CD4-positive, alpha-beta T cell treated with Interleukin-12 subunit alpha and Interleukin-12 subunit beta, for 1 hour (primary cell): ENCODE measurements around the gene SPTB.
A peak's percentile ranks its signal among the peaks of the same experiment; 100 is the strongest.

Source experiments
- DNase-seq: peaks from one replicate; pipeline ENCODE4 v3.0.0-alpha.2; 2020

SPTB gene

DNA sequence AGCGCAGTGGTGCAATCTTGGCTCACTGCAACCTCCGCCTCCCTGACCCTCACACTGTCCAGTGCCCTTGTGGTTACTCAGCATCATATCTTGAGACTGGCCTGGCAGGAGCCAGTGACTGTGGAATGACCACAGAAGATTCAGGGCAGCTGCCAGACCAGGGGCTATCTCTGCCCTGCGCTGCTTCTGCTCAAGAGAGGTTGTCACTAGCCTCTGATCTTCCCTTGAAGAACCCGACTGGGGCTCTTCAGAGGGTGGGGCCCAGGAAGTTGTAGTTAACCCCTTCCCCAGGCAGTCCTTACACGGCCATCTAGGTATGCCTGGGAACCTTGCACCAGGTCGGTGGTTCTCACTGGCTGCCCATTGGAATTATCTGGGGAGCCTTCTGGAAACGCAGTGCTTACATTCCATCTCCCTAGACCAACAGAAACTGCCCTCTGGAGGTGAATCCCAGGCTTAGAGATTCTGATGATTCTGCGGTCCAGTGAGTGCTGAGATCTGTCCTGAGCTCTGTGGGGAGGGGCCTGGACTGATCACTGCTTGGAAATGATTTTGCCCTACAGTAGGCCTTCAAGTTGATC, 134.1 kb downstream of the SPTB start:
- DNase-seq: no peak

DNA sequence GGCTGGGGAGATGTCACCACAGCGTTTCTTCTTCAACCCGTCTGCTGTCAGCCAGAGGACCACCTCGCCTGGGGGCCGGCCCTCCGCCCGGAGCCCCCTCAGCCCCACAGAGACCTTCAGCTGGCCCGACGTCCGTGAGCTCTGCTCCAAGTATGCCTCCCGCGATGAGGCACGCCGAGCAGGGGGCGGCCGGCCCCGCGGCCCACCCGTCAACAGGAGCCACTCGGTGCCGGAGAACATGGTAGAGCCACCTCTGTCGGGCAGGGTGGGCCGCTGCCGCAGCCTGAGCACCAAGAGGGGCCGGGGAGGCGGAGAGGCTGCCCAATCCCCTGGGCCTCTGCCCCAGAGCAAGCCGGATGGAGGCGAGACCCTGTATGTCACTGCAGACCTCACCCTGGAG, 136.6 kb downstream of the SPTB start:
- no peak for DNase-seq

DNA sequence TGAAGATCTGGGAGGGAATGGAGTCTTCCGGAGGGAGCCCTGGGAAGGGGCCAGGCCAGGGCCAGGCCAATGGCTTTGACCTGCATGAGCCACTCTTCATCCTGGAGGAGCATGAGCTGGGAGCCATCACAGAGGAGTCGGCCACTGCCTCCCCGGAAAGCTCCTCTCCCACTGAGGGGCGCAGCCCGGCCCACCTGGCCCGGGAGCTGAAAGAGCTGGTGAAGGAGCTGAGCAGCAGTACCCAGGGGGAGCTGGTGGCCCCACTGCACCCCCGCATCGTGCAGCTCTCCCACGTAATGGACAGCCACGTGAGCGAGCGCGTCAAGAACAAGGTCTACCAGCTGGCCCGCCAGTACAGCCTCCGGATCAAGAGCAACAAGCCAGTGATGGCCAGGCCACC, 137.7 kb downstream of the SPTB start:
- DNase-seq: no peak

DNA sequence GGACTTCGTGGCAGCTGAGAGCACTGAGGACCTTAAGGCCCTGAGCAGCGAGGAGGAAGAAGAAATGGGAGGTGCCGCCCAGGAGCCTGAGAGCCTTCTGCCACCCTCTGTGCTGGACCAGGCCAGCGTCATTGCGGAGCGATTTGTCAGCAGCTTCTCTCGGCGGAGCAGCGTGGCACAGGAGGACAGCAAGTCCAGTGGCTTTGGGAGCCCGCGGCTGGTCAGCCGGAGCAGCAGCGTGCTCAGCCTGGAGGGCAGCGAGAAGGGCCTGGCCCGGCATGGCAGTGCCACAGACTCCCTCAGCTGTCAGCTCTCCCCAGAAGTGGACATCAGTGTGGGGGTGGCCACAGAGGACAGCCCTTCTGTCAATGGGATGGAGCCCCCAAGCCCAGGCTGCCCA, 138.5 kb downstream of the SPTB start:
- DNase-seq: no peak

DNA sequence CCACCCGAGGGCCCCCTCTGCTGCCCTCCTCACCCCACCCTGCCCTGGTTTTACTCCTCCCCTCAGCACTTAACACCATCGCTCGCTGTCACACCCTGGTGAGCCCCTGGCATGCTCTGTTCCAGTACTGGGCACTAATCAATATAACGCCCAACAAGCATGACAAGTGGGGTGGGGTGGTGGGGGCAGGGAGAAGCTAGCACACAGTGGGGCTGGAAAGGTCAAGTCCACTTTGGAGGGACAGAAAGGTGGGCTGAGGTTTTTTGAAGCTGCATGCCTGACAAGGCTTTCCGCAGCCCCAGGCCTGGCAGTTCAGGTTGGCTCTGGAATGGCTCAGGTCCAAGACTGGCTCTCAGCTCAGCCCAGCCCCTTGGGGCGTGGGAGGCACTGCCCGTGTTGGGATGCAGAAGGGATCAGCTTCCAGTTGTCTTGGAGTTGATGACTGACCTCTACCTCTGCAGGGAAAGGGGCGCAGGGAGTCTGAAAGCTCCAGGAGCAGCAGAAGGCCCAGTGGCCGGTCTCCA, 141.4 kb downstream of the SPTB start:
- no peak for DNase-seq

DNA sequence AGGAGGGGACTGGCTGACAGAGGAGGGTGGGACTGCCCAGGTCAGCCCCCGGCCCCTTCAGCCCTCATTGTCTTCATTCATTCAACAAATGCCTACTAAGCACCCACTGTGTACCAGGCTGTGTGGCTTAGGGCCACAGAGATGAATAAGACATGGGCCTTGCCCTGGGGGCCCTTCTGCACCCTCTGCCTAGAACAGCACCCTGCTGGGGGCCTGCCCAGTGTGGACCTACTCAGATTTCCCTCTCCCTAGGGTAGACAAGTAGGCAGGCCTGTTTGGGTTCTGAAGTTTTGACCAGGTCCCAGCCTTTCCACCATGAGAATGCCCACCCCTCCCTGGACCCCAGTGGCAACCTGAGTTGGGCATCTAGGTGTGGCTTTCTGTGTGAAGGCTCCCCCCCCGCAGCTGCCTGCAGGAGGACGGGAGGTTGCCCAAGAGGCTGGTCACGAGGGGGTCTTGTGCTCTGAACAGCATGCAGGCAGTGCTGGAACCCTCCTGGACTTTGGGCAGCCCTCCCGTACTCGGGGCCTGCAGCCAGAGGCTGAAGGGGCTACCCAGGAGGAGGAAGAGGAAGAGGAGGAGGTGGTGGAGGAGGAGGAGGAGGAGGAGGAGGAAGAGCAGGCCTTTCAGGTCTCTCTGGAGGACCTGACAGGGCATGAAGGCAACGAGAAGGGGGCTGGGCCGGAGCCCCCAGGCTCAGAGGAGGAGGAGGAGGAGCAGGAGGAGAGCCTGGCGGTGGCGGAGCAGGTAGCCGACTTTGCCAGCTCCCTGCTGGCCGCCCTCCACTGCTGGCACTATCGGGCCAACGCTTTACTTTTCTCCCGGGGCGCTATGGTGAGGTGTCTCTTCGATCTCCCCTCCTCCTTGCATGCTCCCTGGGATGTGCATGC, 142.1 kb downstream of the SPTB start:
- no peak for DNase-seq

DNA sequence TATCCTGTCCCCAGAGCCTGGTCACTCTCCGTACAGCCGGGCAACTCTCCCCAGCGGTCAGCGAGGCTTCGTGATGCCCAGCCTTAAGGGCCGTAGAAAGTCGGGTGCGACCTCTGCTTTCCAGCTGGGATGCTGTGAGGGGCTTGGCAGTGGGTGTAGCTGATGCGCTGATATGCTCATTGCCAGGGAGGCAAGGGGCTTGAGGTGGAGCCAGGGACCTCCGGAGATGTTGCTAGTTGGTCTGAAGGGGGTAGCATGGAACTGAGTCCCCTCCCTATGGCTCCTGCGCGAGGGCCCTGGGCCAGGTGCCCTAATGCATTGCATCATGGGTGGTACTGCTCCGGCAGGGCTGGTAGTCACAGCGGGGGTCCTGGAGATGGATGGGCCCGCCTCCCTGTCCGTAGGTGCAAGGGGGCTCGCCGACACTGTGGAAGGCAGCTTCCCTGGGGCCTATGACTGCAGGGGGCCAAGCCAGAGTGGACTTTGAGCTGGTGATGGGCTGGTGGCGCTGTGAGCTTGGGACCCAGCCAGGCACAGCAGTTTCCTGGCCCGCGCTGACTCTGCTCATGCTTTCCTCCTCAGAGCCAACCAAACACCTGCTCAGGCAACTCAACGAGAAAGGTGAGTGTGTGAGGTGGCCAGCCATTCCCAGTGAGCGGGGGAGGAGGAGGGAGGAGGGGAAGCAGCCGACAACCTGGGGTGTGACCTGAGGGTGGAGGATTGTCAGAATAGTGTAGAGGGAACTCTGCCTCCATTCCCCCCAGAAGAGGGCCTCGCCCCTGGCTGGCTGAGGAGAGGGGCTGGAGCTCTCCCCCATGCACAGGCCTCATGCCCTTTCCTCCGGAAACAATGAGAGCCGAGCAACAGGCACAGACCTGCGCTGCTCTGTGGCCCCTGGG, 143.2 kb downstream of the SPTB start:
- no peak for DNase-seq

DNA sequence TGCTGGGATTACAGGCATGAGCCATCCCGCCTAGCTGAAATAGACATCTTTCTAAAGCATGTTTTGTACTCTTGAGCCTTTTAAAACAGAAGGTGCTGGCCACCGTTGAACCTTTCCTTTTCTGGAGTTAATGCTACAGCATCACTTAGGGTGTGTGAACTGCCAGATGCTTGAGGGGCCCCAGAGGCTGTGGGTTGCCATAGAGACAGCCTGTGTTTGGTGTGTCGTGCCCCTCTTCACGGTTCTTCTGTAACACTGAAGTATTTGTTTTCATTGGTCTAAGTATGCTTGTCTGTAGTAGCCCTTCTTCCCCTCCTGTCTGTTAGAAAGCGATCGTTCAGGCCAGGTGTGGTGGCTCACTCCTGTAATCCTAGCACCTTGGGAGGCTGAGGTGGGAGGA, 144.7 kb downstream of the SPTB start:
- no peak for DNase-seq

DNA sequence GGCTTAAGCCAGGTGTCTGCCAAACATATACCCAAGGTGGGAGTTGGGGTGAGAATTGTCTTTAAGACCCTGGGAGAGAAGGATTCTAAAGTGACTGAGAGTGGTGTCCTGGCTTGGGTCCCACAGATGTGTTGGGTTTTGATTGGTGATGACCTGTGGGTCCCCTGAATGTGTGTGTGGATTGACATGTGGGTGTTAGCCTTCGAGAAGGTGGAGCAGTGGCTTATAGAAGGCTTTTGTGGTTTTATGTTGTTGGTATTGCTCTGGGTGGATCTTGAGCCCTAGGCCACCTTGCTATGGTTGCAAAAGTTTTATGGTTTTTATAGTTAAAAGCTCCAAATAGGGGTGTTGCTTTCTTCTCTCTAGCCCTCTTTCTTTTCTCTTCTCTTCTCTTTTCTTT, 145.8 kb downstream of the SPTB start:
- DNase-seq: no peak

DNA sequence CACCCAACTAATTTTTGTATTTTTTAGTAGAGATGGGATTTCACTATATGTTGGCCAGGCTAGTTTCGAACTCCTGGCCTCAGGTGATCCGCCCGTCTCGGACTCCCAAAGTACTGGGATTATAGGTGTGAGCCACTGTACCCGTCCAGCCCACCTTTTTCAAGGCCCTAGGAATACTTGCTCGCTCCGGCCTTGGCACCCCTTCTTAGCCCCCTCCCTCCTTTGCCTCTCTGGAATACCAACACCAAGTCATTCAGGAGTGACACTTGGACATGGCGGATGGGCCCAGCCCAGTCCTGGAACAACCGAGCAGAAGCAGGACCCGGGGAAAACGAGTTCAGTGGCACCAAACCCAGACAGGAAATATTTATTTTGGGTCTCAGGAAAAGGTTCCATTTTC, 146.4 kb downstream of the SPTB start:
- DNase-seq: no peak

DNA sequence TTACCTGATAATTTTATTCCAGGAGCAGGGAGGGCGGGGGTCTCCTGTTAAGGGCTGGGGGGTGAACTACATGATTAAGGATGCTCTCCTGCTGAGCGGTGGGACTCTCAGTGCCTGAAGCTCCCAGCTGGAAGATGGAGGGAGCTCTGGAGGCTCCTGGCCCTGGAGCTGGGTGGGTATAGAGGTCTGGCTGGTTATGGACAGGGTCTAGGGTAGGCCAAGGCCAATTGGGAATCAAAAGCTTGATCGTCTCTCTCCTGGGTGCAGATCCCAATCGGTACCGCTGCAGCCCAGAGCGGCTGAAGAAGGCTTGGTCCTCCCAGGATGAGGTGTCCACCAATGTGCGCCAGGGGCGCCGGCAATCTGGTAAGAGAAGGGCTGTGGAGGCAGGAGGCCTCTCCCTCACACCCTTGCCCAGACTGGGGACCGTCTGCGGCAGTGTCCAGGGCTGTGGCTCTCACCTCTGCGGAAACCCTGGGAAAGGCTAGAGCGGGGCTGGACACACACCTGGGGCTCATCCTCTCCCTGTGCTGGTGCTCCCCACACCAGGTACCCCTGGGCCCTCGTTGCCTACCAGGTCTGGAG, 147.1 kb downstream of the SPTB start:
- DNase-seq: no peak

DNA sequence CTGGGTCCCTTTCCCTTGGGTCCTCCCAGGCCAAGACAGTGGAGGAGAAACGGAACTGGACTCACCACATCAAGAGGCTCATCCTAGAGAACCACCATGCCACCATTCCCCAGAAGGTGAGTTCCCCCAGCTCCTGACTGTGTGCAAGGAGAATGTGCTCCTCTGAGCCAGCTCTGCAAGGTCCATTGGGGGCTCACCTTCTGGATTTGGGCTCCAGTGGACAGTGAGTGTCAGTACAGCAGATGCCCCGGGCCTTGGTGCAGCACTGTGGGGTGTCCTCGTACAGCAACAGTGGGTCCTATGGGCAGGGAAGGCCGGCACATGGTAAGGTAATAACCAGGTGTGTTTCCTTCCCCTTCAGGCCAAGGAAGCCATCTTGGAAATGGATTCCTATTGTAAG, 147.6 kb downstream of the SPTB start:
- no peak for DNase-seq

DNA sequence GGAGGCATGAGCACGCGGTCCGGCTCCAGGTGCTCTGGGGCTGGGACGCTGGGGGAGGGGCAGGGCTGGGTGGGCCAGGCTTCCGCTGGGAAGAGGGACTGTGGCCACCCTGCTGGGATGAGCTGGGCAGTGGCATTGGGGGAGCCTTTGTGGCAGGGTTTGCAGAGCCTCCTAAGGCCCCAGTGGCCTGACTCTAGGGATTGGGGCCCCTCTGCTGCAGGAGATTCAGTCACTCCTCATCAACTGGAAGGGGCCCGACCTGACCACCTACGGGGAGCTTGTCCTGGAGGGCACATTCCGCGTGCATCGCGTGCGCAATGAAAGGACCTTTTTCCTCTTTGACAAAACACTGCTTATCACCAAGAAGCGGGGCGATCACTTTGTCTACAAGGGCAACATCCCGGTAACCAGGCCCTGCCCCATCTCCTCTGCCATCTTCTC, 148.5 kb downstream of the SPTB start:
- no peak for DNase-seq

DNA sequence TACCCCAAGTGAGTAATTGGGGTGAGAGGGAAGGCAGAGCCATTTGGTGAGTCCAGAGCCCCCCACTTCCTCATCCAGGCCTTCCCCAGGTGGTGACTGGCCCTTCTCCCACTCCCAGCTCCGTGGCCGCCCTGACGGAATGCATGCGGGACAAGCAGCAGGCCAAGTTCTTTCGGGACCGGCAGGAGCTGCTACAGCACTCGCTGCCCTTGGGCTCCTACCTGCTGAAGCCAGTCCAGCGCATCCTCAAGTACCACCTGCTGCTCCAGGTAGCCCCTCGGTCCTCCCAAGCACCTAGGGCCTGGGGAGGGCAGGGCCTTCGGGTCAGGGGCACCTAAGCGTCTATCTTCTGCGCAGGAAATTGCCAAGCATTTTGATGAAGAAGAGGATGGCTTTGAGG, 149.0 kb downstream of the SPTB start:
- no peak for DNase-seq

DNA sequence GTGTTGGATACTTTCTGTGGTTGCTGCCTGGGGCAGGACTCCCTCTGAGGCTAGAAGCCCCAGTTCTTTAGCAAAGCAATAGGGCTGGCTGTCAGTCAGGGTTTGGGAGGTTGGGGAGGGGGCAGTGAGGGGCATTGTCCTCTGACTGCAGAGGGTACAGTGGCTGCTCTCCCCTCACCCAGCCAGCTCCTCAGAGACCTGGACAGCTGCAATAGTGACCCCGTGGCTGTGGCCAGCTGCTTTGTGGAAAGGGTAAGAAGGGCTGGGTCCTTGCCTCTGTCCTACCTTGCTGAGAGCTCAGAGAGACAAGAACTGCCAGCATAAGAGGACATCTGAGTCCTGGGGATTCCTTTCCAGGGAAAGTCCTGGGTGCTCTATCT, 149.7 kb downstream of the SPTB start:
- DNase-seq: no peak

DNA sequence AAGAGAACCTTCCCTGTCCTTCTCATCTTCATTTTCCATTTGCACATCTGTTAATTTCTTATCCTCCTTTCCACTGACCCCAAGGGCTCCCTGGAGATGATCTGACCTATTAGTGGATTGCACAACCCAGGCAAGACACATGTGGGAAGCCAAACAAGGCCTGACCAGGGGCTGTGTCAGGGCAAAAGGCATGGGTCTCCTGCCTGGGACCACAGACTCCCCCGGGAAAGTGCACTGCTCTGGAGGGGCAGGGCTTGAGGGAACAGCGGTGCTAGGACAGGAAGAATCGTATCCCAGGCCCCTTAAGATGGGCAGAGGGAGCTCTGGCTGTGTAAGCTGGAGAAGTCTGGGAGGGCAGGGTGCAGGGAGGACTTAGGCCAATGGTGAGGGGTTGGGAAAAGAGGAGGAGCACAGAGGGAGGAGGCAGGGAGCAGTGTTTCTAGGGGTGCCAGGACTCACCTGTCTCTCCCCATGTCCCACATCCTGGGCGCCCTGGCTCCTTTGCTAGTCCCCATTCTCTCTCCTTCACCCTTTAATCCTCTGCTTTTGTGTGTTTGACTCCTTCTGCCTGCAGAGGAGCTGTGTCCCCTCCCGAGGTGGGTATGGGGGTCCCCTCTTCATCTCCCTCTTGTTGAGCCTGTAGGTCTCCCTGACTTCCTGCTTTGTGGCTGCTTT, 150.2 kb downstream of the SPTB start:
- no peak for DNase-seq

DNA sequence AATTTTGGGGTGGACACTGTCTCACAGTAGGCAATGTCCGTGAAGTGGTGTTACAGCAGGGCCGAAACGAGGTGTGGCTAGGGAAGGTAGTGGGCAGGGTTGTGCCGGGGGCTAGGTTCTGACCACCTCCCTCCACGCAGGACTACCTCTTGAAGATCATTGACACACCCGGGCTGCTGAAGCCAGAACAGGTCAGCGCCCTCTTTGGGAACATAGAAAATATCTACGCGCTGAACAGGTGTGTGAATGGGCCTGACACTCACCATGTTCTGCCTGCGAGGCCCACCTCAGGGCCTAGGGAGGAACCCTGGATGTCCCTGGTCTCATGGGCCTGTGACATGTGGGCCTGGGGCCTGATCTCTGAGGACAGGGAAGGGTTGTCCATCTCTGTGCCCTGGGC, 150.9 kb downstream of the SPTB start:
- no peak for DNase-seq

DNA sequence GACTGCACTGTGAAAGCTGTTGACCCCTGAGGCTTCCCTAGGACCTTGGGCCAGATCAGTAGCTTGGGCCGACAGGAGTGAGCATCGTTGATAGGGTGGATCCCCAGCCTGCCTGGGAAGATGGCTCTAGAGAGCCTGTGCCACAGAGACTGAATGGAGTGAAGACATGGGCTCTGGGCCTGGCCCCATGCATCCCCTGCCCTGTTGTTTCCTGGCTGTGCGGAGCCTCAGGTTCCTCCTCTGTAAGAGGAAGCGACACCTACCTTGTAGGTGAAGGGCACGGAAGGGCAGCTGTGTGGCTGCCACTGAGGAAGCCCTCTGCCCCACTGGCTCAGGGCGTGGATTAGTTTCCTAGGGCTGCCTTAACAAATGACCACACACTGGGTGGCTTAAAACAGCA, 151.6 kb downstream of the SPTB start:
- DNase-seq: no peak

DNA sequence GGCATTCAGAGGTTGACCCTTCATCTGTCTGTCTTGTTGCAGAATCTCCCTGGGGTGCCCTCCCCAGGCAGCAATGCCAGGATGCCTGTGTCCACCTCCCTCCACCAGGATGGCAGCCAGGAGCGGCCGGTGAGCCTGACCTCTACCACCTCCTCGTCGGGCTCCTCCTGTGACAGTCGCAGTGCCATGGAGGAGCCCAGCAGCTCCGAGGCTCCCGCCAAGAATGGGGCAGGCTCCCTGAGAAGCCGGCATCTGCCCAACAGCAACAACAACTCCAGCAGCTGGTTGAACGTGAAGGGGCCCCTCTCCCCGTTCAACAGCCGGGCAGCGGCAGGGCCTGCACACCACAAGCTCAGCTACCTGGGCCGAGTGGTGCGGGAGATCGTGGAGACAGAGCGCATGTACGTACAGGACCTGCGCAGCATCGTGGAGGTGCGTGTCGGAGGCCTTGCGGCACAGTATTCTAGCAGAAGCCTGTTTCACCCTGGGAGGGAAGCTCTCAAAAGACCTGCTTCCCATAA, 152.1 kb downstream of the SPTB start:
- DNase-seq: no peak

DNA sequence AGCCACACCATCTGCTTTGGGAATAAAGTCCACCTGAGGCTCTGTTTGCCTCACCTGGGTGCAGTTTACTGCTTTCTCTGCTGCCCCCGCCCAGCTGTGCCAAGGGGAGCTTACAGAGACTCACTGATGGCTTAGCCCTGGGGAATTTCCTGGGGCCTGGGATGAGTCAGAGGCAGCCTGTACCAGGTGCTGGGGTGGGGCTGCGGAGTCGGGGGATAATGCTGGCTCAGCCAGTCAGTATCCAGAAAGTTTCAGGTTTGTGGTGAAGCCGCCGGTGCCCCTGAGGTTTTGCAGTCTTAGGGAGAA, 153.2 kb downstream of the SPTB start:
- peak; percentile 58 for DNase-seq

DNA sequence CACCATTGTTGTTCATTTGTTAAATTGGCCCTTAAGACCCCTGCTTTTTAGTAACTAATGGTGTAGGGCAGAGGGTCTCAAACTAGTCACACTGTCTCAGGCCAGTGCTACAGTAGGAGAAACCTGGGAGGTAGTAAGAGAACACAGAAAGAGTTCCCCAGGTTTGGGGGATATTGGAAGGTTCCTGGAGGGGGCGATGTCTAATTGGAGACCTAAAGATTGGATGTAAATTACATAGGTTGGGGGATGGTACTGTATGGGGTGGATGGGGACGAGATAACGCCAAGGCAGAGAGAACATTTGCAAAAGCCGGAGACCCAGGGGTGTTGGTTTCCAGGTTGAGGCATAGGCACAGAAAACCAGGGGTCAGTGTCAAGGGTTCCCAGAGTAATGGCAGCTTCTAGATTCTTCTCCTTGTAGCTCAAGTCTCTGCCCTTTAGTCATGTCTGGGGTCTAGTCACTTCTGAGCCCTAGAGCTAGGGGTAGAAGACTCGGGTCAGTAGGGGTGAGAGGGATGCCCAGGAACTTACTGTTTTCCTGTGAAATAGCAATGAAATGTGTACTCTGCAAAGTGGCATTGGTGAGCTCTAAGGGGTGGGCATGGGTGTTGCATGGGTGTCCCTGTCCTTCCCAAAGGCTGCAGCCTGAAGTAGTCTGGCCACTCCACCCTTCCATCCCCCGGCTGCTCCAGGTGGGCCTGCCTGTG, 153.7 kb downstream of the SPTB start:
- no peak for DNase-seq
